H9 (cell line): Measurements from ENCODE around the gene QSOX2. TPM values are rescaled to one million over a fixed set of nuclear protein-coding genes. Genes with fewer than 3 reads are reported as not detected.

Experiments used
- DNase-seq: peaks from one replicate; pipeline ENCODE4 v3.0.0-alpha.2; 2017
- H2AFZ ChIP-seq: one replicate; pipeline ENCODE4 v1.6.1; 2013; ENCODE audit warnings: mild to moderate bottlenecking, low read length, control low read depth, moderate library complexity
- H2AK5ac ChIP-seq: 2 replicates; pipeline ENCODE4 v1.6.1; 2013; ENCODE audit warnings: low read length, control low read depth, mixed read lengths; ENCODE audit not compliant: insufficient read length
- H2BK120ac ChIP-seq: one replicate; pipeline ENCODE4 v1.6.1; 2013; ENCODE audit warnings: low read depth, mild to moderate bottlenecking, low read length, control low read depth, inconsistent platforms; ENCODE audit not compliant: poor library complexity, severe bottlenecking
- H2BK12ac ChIP-seq: 2 replicates; pipeline ENCODE4 v1.6.1; 2013; ENCODE audit warnings: low read length, control low read depth, mixed read lengths, low read depth; ENCODE audit not compliant: insufficient read length
- H2BK15ac ChIP-seq: 2 replicates; pipeline ENCODE4 v1.6.1; 2013; ENCODE audit warnings: low read depth, low read length, control low read depth
- H2BK20ac ChIP-seq: one replicate; pipeline ENCODE4 v1.6.1; 2013; ENCODE audit warnings: low read depth, mild to moderate bottlenecking, low read length, control low read depth, inconsistent platforms; ENCODE audit not compliant: poor library complexity, severe bottlenecking
- H2BK5ac ChIP-seq: 2 replicates; pipeline ENCODE4 v1.6.1; 2013; ENCODE audit warnings: low read length, control low read depth, mixed read lengths; ENCODE audit not compliant: insufficient read length
- H3K14ac ChIP-seq: 2 replicates; pipeline ENCODE4 v1.6.1; 2013; ENCODE audit warnings: low read length, control low read depth; ENCODE audit not compliant: insufficient read depth
- H3K18ac ChIP-seq: 2 replicates; pipeline ENCODE4 v1.6.1; 2013; ENCODE audit warnings: low read depth, mild to moderate bottlenecking, mixed read lengths, low read length, control low read depth; ENCODE audit not compliant: insufficient read length
- H3K23ac ChIP-seq: 2 replicates; pipeline ENCODE4 v1.6.1; 2013; ENCODE audit warnings: low read length, control low read depth, mixed read lengths, low read depth; ENCODE audit not compliant: insufficient read length
- H3K23me2 ChIP-seq: 2 replicates; pipeline ENCODE4 v1.6.1; 2013; ENCODE audit warnings: low read depth, mild to moderate bottlenecking, mixed read lengths, low read length, control low read depth; ENCODE audit not compliant: insufficient read length, poor library complexity, severe bottlenecking
- H3K27ac ChIP-seq: 2 replicates; pipeline ENCODE4 v1.5.1; 2013; ENCODE audit warnings: low read length, control low read depth, mixed read lengths, low read depth; ENCODE audit not compliant: insufficient read length
- H3K27me3 ChIP-seq: 2 replicates; pipeline ENCODE4 v1.6.1; 2013; ENCODE audit warnings: low read length, control low read depth, inconsistent platforms; ENCODE audit not compliant: insufficient read depth
- H3K4ac ChIP-seq: 2 replicates; pipeline ENCODE4 v1.6.1; 2013; ENCODE audit warnings: low read depth, mild to moderate bottlenecking, control low read depth, inconsistent platforms, low read length, moderate library complexity
- H3K4me1 ChIP-seq: 2 replicates; pipeline ENCODE4 v1.6.1; 2013; ENCODE audit warnings: low read length, control low read depth, inconsistent platforms; ENCODE audit not compliant: insufficient read depth
- H3K4me2 ChIP-seq: 2 replicates; pipeline ENCODE4 v1.6.1; 2013; ENCODE audit warnings: low read length, control low read depth, mixed read lengths; ENCODE audit not compliant: insufficient read length, insufficient read depth
- H3K56ac ChIP-seq: 2 replicates; pipeline ENCODE4 v1.6.1; 2013; ENCODE audit warnings: low read depth, mild to moderate bottlenecking, mixed read lengths, low read length, control low read depth; ENCODE audit not compliant: insufficient read length
- H3K79me1 ChIP-seq: 2 replicates; pipeline ENCODE4 v1.6.1; 2013; ENCODE audit warnings: low read depth, mild to moderate bottlenecking, moderate library complexity, low read length, control low read depth, inconsistent platforms; ENCODE audit not compliant: insufficient read depth, poor library complexity, severe bottlenecking
- H3K79me2 ChIP-seq: 2 replicates; pipeline ENCODE4 v1.6.1; 2013; ENCODE audit warnings: low read length, control low read depth, inconsistent platforms; ENCODE audit not compliant: insufficient read depth
- H3K9ac ChIP-seq: 2 replicates; pipeline ENCODE4 v1.6.1; 2013; ENCODE audit warnings: low read length, control low read depth, mixed read lengths; ENCODE audit not compliant: insufficient read length; ENCODE audit errors: extremely low read depth
- H3K9me3 ChIP-seq: one replicate; pipeline ENCODE4 v1.6.1; 2013; ENCODE audit warnings: low read depth, low read length, inconsistent platforms; ENCODE audit not compliant: control insufficient read depth
- H3T11ph ChIP-seq: one replicate; pipeline ENCODE4 v1.6.1; 2013; ENCODE audit warnings: mild to moderate bottlenecking, low read length, control low read depth, inconsistent platforms
- H4K20me1 ChIP-seq: one replicate; pipeline ENCODE4 v1.6.1; 2013; ENCODE audit not compliant: control insufficient read depth, insufficient read length, insufficient read depth
- H4K5ac ChIP-seq: 2 replicates; pipeline ENCODE4 v1.6.1; 2013; ENCODE audit warnings: low read depth, mild to moderate bottlenecking, mixed read lengths, low read length, control low read depth; ENCODE audit not compliant: insufficient read length
- H4K8ac ChIP-seq: replicated peaks from 2 replicates; pipeline ENCODE4 v1.6.1; 2013; ENCODE audit warnings: low read length, control low read depth, mixed read lengths, low read depth; ENCODE audit not compliant: insufficient read length
- H4K91ac ChIP-seq: 2 replicates; pipeline ENCODE4 v1.6.1; 2013; ENCODE audit warnings: low read depth, mild to moderate bottlenecking, moderate library complexity, mixed read lengths, low read length, control low read depth; ENCODE audit not compliant: insufficient read length
- H3K27ac Mint-ChIP-seq, 3 experiments: 2 replicates in 2 of 3; 3 replicates in 1 of 3; pipeline ENCODE4 v1.8.0; 2020 to 2021; ENCODE audit warnings: mixed read lengths in 3 of 3, mild to moderate bottlenecking in 1 of 3, moderate library complexity in 1 of 3
- H3K27me3 Mint-ChIP-seq: 2 replicates; pipeline ENCODE4 v1.8.0; 2021; ENCODE audit warnings: low read depth, mild to moderate bottlenecking, moderate library complexity, mixed read lengths
- H3K36me3 Mint-ChIP-seq, 3 experiments: 2 replicates in 2 of 3; 3 replicates in 1 of 3; pipeline ENCODE4 v1.8.0; 2020 to 2021; ENCODE audit warnings: low read depth in 3 of 3, mixed read lengths in 3 of 3; ENCODE audit not compliant: insufficient read depth in 1 of 3
- H3K4me1 Mint-ChIP-seq, 2 experiments: 2 replicates each; pipeline ENCODE4 v1.8.0; 2020; ENCODE audit warnings: mixed read lengths in 2 of 2
- H3K4me3 Mint-ChIP-seq, 2 experiments: 2 replicates in 1 of 2; 3 replicates in 1 of 2; pipeline ENCODE4 v1.8.0; 2020 to 2021; ENCODE audit warnings: mild to moderate bottlenecking in 2 of 2, mixed read lengths in 2 of 2, moderate library complexity in 1 of 2
- H3K9me3 Mint-ChIP-seq, 2 experiments: 2 replicates in 1 of 2; 3 replicates in 1 of 2; pipeline ENCODE4 v1.8.0; 2020; ENCODE audit warnings: mild to moderate bottlenecking in 2 of 2, mixed read lengths in 2 of 2, moderate library complexity in 1 of 2
- WGBS: extraction: QIAGEN DNeasy Blood & Tissue Kit; methylation state at CpG from one replicate; pipeline ENCODE4 v1.1.7; 2013; ENCODE audit warnings: missing lambda C conversion rate, low lambda C conversion rate, mixed read lengths; ENCODE audit not compliant: insufficient read length; ENCODE audit errors: extremely low coverage; 5-methylcytosine and 5-hydroxymethylcytosine counted together
- total RNA-seq: library from RNA; stranded (reverse); gene quantifications from 2 replicates; pipeline ENCODE4 v1.2.1, GENCODE V29; 2021
- TF ChIP-seq, protein P1 (sequence below): fragments of 200-600 bp; sonication (generic); conservative IDR thresholded peaks from 3 replicates; pipeline ENCODE4 v1.8.0; 2021; ENCODE audit warnings: antibody characterized with exemption, mild to moderate bottlenecking

Gene QSOX2
- total RNA-seq, 1 experiment from 2014 or later = 25.8 TPM

DNA sequence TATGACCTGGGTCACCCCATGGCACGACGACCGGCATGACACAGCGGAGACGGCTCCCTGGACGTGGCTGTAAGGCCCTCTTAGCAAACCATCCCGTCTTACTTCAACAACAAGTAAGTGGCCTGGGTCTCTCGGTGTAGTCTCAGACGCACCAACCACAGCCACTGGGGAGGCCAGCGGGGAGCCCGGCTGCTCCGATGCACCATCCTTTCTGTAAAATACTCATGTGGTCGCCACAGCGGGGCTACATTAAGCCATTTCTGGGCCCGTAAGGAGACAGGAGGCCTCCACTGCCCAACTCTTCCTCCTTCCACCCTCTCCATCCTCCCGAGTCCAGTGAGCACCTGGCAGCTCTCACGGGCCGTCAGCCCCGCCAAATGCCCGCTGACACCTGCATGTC, 4.7 kb downstream of the QSOX2 start:
- H2BK12ac ChIP-seq = no peak overlapping the region
- H2BK15ac ChIP-seq = no peak overlapping the region
- H3K9ac ChIP-seq = no peak overlapping the region
- H3K79me1 ChIP-seq = peaks cover 13% of the 10 kb centered on the region
- peaks cover 30% of the 10 kb centered on the region; the same call in 1 of the 2 replicates for H3K79me2 ChIP-seq
- H3K4ac ChIP-seq = no peak overlapping the region
- H3K36me3 Mint-ChIP-seq = peaks cover 5 to 12% (median 9%) of the 10 kb centered on the region in 3 experiments; a peak in 6 of 7 replicates
- no peak overlapping the region for H2BK120ac ChIP-seq
- WGBS = no CpG with 5 or more reads among the region's 20 CpGs
- H4K8ac ChIP-seq = no peak overlapping the region
- no peak overlapping the region for H2AFZ ChIP-seq
- no peak overlapping the region for H2BK5ac ChIP-seq
- no peak for DNase-seq
- H4K5ac ChIP-seq = no peak overlapping the region
- no peak overlapping the region for H2BK20ac ChIP-seq
- H3K27me3 ChIP-seq = no peaks in the 10 kb centered on the region
- H3T11ph ChIP-seq = no peak overlapping the region
- H3K9me3 ChIP-seq = no peaks in the 10 kb centered on the region
- peaks cover 10% of the 10 kb centered on the region for H4K20me1 ChIP-seq
- no peak overlapping the region for H3K18ac ChIP-seq
- H3K23ac ChIP-seq = no peak overlapping the region
- H3K4me1 ChIP-seq = peaks cover 9% of the 10 kb centered on the region
- peaks cover 5% of the 10 kb centered on the region for H3K23me2 ChIP-seq
- H3K14ac ChIP-seq = no peak overlapping the region
- peaks cover 1% of the 10 kb centered on the region; the same call in 1 of the 2 replicates for H3K27me3 Mint-ChIP-seq
- no peak overlapping the region for H2AK5ac ChIP-seq
- H3K4me3 Mint-ChIP-seq = no peak overlapping the region
- H4K91ac ChIP-seq = no peak overlapping the region
- no peak overlapping the region for H3K27ac ChIP-seq
- H3K4me2 ChIP-seq = no peak overlapping the region
- H3K4me1 Mint-ChIP-seq = peaks cover 32 to 35% of the 10 kb centered on the region in 2 experiments
- TF ChIP-seq, protein P1, sequence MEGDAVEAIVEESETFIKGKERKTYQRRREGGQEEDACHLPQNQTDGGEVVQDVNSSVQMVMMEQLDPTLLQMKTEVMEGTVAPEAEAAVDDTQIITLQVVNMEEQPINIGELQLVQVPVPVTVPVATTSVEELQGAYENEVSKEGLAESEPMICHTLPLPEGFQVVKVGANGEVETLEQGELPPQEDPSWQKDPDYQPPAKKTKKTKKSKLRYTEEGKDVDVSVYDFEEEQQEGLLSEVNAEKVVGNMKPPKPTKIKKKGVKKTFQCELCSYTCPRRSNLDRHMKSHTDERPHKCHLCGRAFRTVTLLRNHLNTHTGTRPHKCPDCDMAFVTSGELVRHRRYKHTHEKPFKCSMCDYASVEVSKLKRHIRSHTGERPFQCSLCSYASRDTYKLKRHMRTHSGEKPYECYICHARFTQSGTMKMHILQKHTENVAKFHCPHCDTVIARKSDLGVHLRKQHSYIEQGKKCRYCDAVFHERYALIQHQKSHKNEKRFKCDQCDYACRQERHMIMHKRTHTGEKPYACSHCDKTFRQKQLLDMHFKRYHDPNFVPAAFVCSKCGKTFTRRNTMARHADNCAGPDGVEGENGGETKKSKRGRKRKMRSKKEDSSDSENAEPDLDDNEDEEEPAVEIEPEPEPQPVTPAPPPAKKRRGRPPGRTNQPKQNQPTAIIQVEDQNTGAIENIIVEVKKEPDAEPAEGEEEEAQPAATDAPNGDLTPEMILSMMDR = no peak
- no peak overlapping the region for H3K56ac ChIP-seq
- no peaks in the 10 kb centered on the region for H3K9me3 Mint-ChIP-seq
- peak overlapping the region in 1 of 3 experiments; percentile 70; a peak in 1 of 7 replicates for H3K27ac Mint-ChIP-seq
